ENCODE results near the gene PLCD1.

DNA sequence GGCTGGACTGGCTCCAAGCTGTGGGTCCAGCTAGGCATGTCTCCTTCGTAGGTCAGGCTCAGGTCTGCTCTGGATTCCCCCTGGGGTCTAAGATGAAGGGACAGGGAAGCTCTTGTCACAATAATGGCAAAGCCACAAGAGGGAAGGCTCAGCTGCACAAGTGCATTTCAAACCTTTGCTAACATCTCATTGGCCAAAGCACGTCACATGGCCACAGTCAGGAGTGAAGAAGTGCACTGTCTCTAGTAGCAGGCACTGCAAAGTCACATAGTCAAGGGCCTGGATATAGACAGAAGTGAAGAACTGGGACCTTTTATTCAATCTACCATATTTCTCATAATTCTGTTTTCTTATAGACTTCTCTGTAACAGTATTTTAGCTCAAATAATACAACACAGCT lies 29.7 kb upstream of the PLCD1 start:
- TF ChIP-seq NRF1 (IDR thresholded peaks at IDR 0.05; ENCODE audit: low read depth, low read length): no peak
- TF ChIP-seq, protein P1, sequence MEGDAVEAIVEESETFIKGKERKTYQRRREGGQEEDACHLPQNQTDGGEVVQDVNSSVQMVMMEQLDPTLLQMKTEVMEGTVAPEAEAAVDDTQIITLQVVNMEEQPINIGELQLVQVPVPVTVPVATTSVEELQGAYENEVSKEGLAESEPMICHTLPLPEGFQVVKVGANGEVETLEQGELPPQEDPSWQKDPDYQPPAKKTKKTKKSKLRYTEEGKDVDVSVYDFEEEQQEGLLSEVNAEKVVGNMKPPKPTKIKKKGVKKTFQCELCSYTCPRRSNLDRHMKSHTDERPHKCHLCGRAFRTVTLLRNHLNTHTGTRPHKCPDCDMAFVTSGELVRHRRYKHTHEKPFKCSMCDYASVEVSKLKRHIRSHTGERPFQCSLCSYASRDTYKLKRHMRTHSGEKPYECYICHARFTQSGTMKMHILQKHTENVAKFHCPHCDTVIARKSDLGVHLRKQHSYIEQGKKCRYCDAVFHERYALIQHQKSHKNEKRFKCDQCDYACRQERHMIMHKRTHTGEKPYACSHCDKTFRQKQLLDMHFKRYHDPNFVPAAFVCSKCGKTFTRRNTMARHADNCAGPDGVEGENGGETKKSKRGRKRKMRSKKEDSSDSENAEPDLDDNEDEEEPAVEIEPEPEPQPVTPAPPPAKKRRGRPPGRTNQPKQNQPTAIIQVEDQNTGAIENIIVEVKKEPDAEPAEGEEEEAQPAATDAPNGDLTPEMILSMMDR (IDR thresholded peaks at IDR 0.05): no peak
- no peak for TF ChIP-seq EP300 (IDR thresholded peaks at IDR 0.05; ENCODE audit: borderline replicate concordance in 1 of 2, low read depth in 1 of 2, low read length in 1 of 2)
- TF ChIP-seq, protein P2, sequence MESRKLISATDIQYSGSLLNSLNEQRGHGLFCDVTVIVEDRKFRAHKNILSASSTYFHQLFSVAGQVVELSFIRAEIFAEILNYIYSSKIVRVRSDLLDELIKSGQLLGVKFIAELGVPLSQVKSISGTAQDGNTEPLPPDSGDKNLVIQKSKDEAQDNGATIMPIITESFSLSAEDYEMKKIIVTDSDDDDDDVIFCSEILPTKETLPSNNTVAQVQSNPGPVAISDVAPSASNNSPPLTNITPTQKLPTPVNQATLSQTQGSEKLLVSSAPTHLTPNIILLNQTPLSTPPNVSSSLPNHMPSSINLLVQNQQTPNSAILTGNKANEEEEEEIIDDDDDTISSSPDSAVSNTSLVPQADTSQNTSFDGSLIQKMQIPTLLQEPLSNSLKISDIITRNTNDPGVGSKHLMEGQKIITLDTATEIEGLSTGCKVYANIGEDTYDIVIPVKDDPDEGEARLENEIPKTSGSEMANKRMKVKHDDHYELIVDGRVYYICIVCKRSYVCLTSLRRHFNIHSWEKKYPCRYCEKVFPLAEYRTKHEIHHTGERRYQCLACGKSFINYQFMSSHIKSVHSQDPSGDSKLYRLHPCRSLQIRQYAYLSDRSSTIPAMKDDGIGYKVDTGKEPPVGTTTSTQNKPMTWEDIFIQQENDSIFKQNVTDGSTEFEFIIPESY (IDR thresholded peaks at IDR 0.05; ENCODE audit: borderline replicate concordance, low read depth): no peak
- TF ChIP-seq FOSL2 (IDR thresholded peaks at IDR 0.05; ENCODE audit: borderline replicate concordance, low read depth): no peak
- TF ChIP-seq, protein P3, sequence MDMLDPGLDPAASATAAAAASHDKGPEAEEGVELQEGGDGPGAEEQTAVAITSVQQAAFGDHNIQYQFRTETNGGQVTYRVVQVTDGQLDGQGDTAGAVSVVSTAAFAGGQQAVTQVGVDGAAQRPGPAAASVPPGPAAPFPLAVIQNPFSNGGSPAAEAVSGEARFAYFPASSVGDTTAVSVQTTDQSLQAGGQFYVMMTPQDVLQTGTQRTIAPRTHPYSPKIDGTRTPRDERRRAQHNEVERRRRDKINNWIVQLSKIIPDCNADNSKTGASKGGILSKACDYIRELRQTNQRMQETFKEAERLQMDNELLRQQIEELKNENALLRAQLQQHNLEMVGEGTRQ (IDR thresholded peaks at IDR 0.05; ENCODE audit: borderline replicate concordance, low read depth, low read length): no peak
